ENCODE measurements around the gene RASA2.
A peak's percentile ranks its signal among the peaks of the same experiment; 100 is the strongest.

RASA2 gene

DNA sequence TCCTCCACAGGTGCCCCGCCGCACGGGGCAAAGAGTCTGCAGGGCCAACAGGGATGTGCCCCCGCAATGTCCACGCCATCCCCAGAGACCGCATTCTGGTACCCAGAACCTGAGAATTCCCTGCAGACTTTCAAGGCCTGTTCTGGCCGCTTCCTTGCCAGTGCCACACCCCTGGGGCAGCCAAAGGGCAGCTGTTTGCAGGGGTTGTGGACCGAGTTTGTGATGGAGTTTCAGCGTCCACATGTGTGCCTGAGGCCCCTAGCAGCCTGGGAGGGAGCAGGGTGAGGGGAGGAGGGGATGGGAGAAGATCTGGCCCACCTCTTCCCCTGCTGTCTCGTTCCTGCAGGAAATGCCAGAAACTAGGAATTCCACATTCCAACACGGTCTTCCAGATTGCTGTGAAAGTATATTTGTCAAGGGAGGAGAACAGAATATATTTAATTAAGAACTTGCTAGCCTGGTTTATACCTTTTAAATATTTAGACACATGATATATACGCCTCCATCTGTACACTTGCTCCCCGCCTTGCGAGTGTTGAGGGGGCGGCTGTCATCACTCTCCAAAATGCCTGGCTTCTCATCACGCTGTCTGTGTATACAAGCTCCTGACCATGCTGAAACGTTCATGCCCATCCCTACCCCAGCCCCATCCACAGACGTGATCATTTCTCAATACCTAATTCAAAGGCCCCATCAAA is 31.1 kb upstream of the RASA2 start:
- no peak for DNase-seq (ENCODE audit: low spot score)
- CTCF ChIA-PET, result interaction anchor here (0.6 to 1.2 kb wide), 5 partner anchors 9 to 144 kb away, joined by 3 to 6 read pairs (median 4); no protein-coding TSS in a partner anchor
- H3K27ac ChIP-seq, result no peak overlapping the region
- POLR2A ChIA-PET (ENCODE audit: low non-redundant PET), result interaction anchor here (0.5 kb wide), 1 partner anchor 9 kb away, joined by 3 read pairs; no protein-coding TSS in a partner anchor
- TF ChIP-seq CTCF (conservative IDR thresholded peaks at IDR 0.05; ENCODE audit: low read depth), result no peak

GRCh38 chr3:141456301-141456625 is 30.6 kb upstream of the RASA2 start:
- no peak overlapping the region for H3K27ac ChIP-seq
- CTCF ChIA-PET, result interaction anchor here (0.6 to 1.0 kb wide), 4 partner anchors 14 to 145 kb away, joined by 3 to 5 read pairs (median 4); no protein-coding TSS in a partner anchor
- no peak for TF ChIP-seq CTCF (conservative IDR thresholded peaks at IDR 0.05; ENCODE audit: low read depth)
- DNase-seq (ENCODE audit: low spot score), result no peak
- POLR2A ChIA-PET (ENCODE audit: low non-redundant PET), result interaction anchor here (0.6 kb wide), 1 partner anchor 141 kb away, joined by 3 read pairs; no protein-coding TSS in a partner anchor

GRCh38 chr3:141457624-141458236 is 29.1 kb upstream of the RASA2 start:
- POLR2A ChIA-PET (ENCODE audit: low non-redundant PET), result no interaction called here
- no peak overlapping the region for H3K27ac ChIP-seq
- no peak for DNase-seq (ENCODE audit: low spot score)
- no peak for TF ChIP-seq CTCF (conservative IDR thresholded peaks at IDR 0.05; ENCODE audit: low read depth)
- CTCF ChIA-PET, result interaction anchor here (0.6 to 4.7 kb wide), 3 partner anchors 97 to 113 kb away, joined by 3 to 53 read pairs (median 4); no protein-coding TSS in a partner anchor

DNA sequence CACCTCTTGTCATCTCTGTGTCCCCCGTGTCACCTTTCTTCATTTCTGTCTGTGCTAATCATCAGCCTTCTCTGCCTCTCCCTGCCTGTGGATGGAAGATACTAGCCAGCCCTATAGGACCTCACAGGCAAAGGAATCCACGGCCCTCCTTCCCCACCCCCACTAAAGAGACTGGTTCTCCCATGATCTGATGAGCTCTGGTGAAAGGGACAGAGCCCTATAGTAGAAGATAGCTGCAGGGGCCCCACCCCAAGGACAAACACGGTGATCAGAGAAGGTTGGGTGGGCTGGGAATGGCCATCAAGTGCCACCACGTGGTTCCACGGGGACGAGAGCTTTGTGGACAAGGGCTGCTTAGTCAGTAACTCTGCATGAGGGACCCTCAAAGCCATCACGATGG is 27.8 kb upstream of the RASA2 start:
- DNase-seq (ENCODE audit: low spot score), result no peak
- ChIA-PET POLR2A (ENCODE audit: low non-redundant PET) (no interaction called here), CTCF (interaction anchor here (0.5 to 4.7 kb wide), 7 partner anchors 98 to 417 kb away, joined by 3 to 53 read pairs (median 5); no protein-coding TSS in a partner anchor)
- no peak overlapping the region for H3K27ac ChIP-seq
- TF ChIP-seq CTCF (conservative IDR thresholded peaks at IDR 0.05; ENCODE audit: low read depth), result no peak

- TF ChIP-seq CTCF (conservative IDR thresholded peaks at IDR 0.05; ENCODE audit: low read depth), result peak; percentile 95
- POLR2A ChIA-PET (ENCODE audit: low non-redundant PET), result no interaction called here
- DNase-seq (ENCODE audit: low spot score), result peak; percentile 83
- CTCF ChIA-PET, result interaction anchor here (0.6 to 4.7 kb wide), 12 partner anchors 8 to 914 kb away, joined by 3 to 53 read pairs (median 5); partner anchors contain the start of gene ZBTB38
- H3K27ac ChIP-seq, result no peak overlapping the region
These were observed 26.6 kb upstream of the RASA2 start for GRCh38 chr3:141460097-141460704.

GRCh38 chr3:141462176-141462859 is 24.5 kb upstream of the RASA2 start:
- no peak overlapping the region for H3K27ac ChIP-seq
- ChIA-PET CTCF (interaction anchor here (0.6 to 4.7 kb wide), 3 partner anchors 99 to 450 kb away, joined by 3 to 53 read pairs (median 3); no protein-coding TSS in a partner anchor), POLR2A (ENCODE audit: low non-redundant PET) (no interaction called here)
- DNase-seq (ENCODE audit: low spot score), result no peak
- no peak for TF ChIP-seq CTCF (conservative IDR thresholded peaks at IDR 0.05; ENCODE audit: low read depth)
